Measurements from ENCODE around the gene ATP7B. TPM values are rescaled to one million over a fixed set of nuclear protein-coding genes. Genes with fewer than 3 reads are reported as not detected.

The ATP7B gene
- total and polyA plus RNA-seq, 2 experiments from 2014 or later = 3.9 to 14.4 TPM

- peak; percentile 45 to 56 for DNase-seq (ENCODE audit: low read depth in 1 of 2, low spot score in 1 of 2)
- no peak for TF ChIP-seq CTCF (IDR thresholded peaks at IDR 0.05; ENCODE audit: low read depth, low read length)
- H3K4me3 ChIP-seq = no peak overlapping the region
- no peaks in the 10 kb centered on the region for H3K9me3 ChIP-seq (ENCODE audit: low read depth)
- no peaks in the 10 kb centered on the region for H3K27me3 ChIP-seq
- H3K36me3 ChIP-seq = no peaks in the 10 kb centered on the region
- peak overlapping the region; percentile 73 for H3K27ac ChIP-seq
- peaks cover 4% of the 10 kb centered on the region for H3K4me1 ChIP-seq (ENCODE audit: low read depth)
Measured at GRCh38 chr13:51981355-51981754, 29.9 kb downstream of the ATP7B start.

GRCh38 chr13:51980908-51981307, 30.3 kb downstream of the ATP7B start:
- H3K27me3 ChIP-seq = no peaks in the 10 kb centered on the region
- no peak for DNase-seq (ENCODE audit: low read depth in 1 of 2, low spot score in 1 of 2)
- TF ChIP-seq CTCF (IDR thresholded peaks at IDR 0.05; ENCODE audit: low read depth, low read length) = no peak
- no peaks in the 10 kb centered on the region for H3K9me3 ChIP-seq (ENCODE audit: low read depth)
- H3K4me1 ChIP-seq (ENCODE audit: low read depth) = peaks cover 4% of the 10 kb centered on the region
- no peak overlapping the region for H3K4me3 ChIP-seq
- no peaks in the 10 kb centered on the region for H3K36me3 ChIP-seq
- H3K27ac ChIP-seq = peak overlapping the region; percentile 73

GRCh38 chr13:51978796-51979556, 32.3 kb downstream of the ATP7B start:
- TF ChIP-seq CTCF (IDR thresholded peaks at IDR 0.05; ENCODE audit: low read depth, low read length) = no peak
- Histone ChIP-seq H3K4me1 (ENCODE audit: low read depth) (peaks cover 4% of the 10 kb centered on the region), H3K4me3 (no peak overlapping the region), H3K27ac (no peak overlapping the region), H3K9me3 (ENCODE audit: low read depth) (no peaks in the 10 kb centered on the region), H3K36me3 (no peaks in the 10 kb centered on the region), H3K27me3 (no peaks in the 10 kb centered on the region)
- peak in 1 of 2 donors; percentile 23 for DNase-seq (ENCODE audit: low read depth in 1 of 2, low spot score in 1 of 2)

GRCh38 chr13:51977625-51978024, 33.6 kb downstream of the ATP7B start:
- TF ChIP-seq CTCF (IDR thresholded peaks at IDR 0.05; ENCODE audit: low read depth, low read length) = no peak
- Histone ChIP-seq H3K27ac (no peak overlapping the region), H3K4me1 (ENCODE audit: low read depth) (peaks cover 4% of the 10 kb centered on the region), H3K9me3 (ENCODE audit: low read depth) (no peaks in the 10 kb centered on the region), H3K27me3 (no peaks in the 10 kb centered on the region), H3K36me3 (no peaks in the 10 kb centered on the region), H3K4me3 (no peak overlapping the region)
- DNase-seq (ENCODE audit: low read depth in 1 of 2, low spot score in 1 of 2) = no peak

DNA sequence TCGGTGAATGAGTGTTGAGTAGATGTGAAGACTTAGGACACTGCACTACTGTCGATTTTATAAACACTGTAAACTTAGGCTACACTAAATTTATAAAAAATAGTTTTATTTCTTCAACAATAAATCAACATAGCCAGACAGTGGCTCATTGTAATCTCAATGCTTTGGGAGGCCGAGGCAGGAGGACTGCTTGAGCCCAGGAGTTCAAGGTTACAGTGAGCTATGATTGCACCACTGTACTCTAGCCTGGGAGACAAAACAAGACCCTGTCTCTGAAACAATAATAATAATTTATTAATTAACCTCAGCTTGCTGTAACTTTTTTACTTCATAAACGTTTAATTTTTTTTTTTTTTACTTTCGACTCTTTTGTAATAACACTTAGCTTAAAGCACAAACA, 34.4 kb downstream of the ATP7B start:
- H3K27me3 ChIP-seq = no peaks in the 10 kb centered on the region
- no peaks in the 10 kb centered on the region for H3K36me3 ChIP-seq
- TF ChIP-seq CTCF (IDR thresholded peaks at IDR 0.05; ENCODE audit: low read depth, low read length) = no peak
- H3K9me3 ChIP-seq (ENCODE audit: low read depth) = no peaks in the 10 kb centered on the region
- no peak overlapping the region for H3K27ac ChIP-seq
- H3K4me1 ChIP-seq (ENCODE audit: low read depth) = peaks cover 4% of the 10 kb centered on the region
- no peak for DNase-seq (ENCODE audit: low read depth in 1 of 2, low spot score in 1 of 2)
- H3K4me3 ChIP-seq = no peak overlapping the region
